Natural killer cell treated with Interleukin-12 subunit alpha and Interleukin-12 subunit beta and Interleukin-15 and Interleukin-18, amount 100 ng/mL, for 72 hours (primary cell): ENCODE measurements around the gene PSMC2. TPM values are rescaled to one million over a fixed set of nuclear protein-coding genes. Genes with fewer than 3 reads are reported as not detected.
"Not testable (repeated sequence)": the region's sequence is repeated elsewhere in the genome, so short reads cannot be mapped to it uniquely, and the experiment has no call there.

Experiments
- ATAC-seq, 2 donors: fragments of 150-1000 bp; cut with Tn5 transposase in 1 of 2; sonication (Bioruptor Pico), chemical (Tn5 transposase) in 1 of 2; 2 replicates each; pipeline ENCODE4 v1.10.0; 2021
- DNase-seq: peaks from one replicate; pipeline ENCODE4 v3.0.0; 2022; ENCODE audit warnings: low spot score
- H3K27ac Mint-ChIP-seq, 2 donors: 1 replicate in 1 of 2; 2 replicates in 1 of 2; pipeline ENCODE4 v1.8.0; 2022; ENCODE audit warnings: mixed read lengths in 2 of 2, mild to moderate bottlenecking in 1 of 2, moderate library complexity in 1 of 2
- H3K27me3 Mint-ChIP-seq, 2 donors: 1 replicate in 1 of 2; 2 replicates in 1 of 2; pipeline ENCODE4 v1.8.0; 2022; ENCODE audit warnings: mixed read lengths in 2 of 2
- H3K36me3 Mint-ChIP-seq: one replicate; pipeline ENCODE4 v1.8.0; 2022; ENCODE audit warnings: mixed read lengths
- H3K4me1 Mint-ChIP-seq, 2 donors: 1 replicate in 1 of 2; 2 replicates in 1 of 2; pipeline ENCODE4 v1.8.0; 2022; ENCODE audit warnings: low read depth in 2 of 2, mixed read lengths in 2 of 2, mild to moderate bottlenecking in 1 of 2
- H3K4me3 Mint-ChIP-seq: one replicate; pipeline ENCODE4 v1.8.0; 2022; ENCODE audit warnings: mixed read lengths
- H3K9me3 Mint-ChIP-seq: 2 replicates; pipeline ENCODE4 v1.8.0; 2022; ENCODE audit warnings: mixed read lengths
- total RNA-seq, 2 donors: library from RNA; stranded (reverse); gene quantifications; one replicate each; pipeline ENCODE4 v1.2.3, GENCODE V29; 2022

The PSMC2 gene
- total RNA-seq, 2 donors from 2014 or later, result 139 to 188 TPM

DNA sequence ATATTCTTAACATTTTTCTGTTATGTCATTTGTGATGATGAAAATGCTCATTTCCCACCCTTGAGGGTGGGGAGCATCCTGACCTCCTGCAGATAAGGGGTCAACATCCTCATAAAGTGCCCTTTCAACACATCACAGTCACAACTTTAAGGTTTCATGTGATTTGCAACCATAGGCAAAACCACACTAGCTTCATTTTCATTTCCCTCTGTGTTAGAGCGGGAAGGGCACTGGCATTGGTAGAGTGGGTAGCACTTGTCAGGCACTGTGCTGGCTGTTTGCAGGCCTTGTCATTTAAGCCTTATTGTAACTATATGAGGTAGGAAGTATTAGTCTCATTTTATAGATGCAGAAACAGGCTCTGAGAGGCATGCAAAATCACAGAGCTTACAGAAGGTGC, 39.8 kb downstream of the PSMC2 start:
- no peaks in the 10 kb centered on the region for H3K9me3 Mint-ChIP-seq
- H3K4me1 Mint-ChIP-seq, result no peaks in the 10 kb centered on the region
- H3K27me3 Mint-ChIP-seq, result peaks cover 11 to 18% of the 10 kb centered on the region in 2 donors
- DNase-seq, result no peak
- H3K27ac Mint-ChIP-seq, result no peak overlapping the region
- H3K4me3 Mint-ChIP-seq, result no peak overlapping the region
- no peaks in the 10 kb centered on the region for H3K36me3 Mint-ChIP-seq
- ATAC-seq, result no peak

DNA sequence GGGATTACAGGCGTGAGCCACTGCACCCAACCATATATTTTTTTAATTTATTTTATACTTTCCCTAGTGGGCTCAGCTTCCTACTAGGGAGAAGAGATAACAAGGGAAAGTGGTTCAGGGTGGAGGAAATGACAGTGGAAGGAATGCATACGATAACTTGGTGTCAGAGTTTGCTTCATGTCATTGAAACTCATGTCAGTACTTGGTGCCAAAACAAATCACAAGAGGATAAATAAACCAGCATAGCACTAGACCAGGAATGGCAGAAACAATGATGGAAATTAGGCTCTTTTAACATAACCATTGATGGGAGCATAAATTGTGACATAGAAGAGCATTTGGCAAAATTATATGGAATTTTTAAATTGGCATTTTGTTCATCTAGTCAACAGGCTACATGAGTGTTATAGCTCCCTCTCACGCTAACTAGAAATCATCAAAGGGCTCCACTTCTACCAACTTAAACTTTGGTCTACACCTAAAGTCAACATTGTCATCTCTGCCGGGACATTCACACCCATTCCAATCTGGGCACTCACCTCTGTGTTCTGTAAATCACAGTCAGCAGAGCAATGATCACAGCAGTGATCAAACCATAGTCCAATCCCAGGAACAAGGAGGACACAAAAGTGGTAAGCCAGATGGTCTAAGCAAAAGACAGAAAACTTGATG, 41.2 kb downstream of the PSMC2 start:
- H3K27ac Mint-ChIP-seq, result no peak overlapping the region
- H3K36me3 Mint-ChIP-seq, result no peaks in the 10 kb centered on the region
- DNase-seq (no peak), ATAC-seq (no peak)
- H3K4me3 Mint-ChIP-seq, result no peak overlapping the region
- H3K4me1 Mint-ChIP-seq, result no peaks in the 10 kb centered on the region
- peaks cover 11 to 18% of the 10 kb centered on the region in 2 donors for H3K27me3 Mint-ChIP-seq
- H3K9me3 Mint-ChIP-seq, result no peaks in the 10 kb centered on the region

DNA sequence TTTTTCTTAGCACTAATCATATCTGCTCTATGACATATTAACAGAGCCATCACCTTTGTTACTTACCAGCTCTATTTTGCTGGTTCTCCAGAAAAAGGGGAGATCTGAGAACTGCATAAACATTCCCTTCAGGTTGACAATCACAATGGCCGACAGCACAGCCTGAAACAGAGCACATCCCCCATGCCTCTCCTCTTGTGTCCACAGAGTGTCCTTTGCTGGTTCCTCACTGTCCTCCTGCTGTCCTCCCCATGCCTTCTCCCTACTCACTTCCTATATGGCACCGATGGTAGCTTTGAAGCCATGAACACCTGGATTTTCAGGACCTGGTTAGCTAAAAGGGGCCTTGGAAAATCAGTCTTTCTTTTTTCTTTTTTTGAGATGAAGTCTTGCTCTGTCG, 41.8 kb downstream of the PSMC2 start:
- no peaks in the 10 kb centered on the region for H3K36me3 Mint-ChIP-seq
- H3K4me3 Mint-ChIP-seq, result no peak overlapping the region
- no peak overlapping the region for H3K27ac Mint-ChIP-seq
- H3K27me3 Mint-ChIP-seq, result peaks cover 11 to 18% of the 10 kb centered on the region in 2 donors
- no peak for ATAC-seq
- no peaks in the 10 kb centered on the region for H3K9me3 Mint-ChIP-seq
- H3K4me1 Mint-ChIP-seq, result no peaks in the 10 kb centered on the region
- no peak for DNase-seq

DNA sequence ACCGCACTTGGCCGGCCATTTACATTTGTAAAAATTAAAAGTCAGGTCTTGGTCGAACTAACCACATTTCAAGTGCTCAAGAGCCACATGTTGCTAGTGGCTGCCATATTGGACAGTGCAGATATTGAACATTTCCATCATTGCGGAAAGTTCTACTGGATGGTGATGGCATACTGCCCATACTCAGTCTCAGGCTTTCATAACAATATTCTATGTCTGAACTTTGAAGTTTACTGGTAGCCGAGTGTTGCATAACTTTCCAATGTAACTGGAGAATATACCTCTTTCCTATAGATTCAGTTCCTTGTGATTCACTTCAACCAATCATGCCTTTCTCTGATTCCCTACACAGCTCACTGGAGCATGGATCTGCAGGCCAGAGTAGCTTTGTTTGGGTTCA, 43.7 kb downstream of the PSMC2 start:
- Mint-ChIP-seq H3K27me3 (peaks cover 9 to 21% of the 10 kb centered on the region in 2 donors), H3K36me3 (no peaks in the 10 kb centered on the region), H3K4me1 (no peaks in the 10 kb centered on the region), H3K4me3 (no peak overlapping the region), H3K27ac (no peak overlapping the region), H3K9me3 (no peaks in the 10 kb centered on the region)
- ATAC-seq, result no peak
- no peak for DNase-seq

DNA sequence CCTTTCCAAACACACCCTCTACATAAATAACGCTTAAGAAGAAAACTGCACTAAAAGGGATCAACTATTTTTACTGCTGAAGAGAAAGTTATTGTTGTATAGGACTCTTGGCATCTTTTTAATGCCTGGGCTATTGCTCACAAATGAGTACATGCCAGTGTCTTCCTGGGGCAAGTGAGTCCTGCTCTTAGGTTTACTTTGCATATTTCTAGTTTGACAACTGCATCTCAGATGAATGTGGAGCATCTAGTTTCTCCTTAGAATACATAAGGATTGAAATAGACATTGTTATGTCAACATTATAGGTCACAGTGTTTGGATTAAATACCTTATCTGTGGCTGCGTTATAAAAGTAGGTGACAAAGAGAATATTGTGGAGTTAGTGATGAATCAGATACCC, 44.5 kb downstream of the PSMC2 start:
- ATAC-seq, result no peak
- Mint-ChIP-seq H3K9me3 (no peaks in the 10 kb centered on the region), H3K4me3 (no peak overlapping the region), H3K27ac (no peak overlapping the region), H3K27me3 (peaks cover 12 to 27% of the 10 kb centered on the region in 2 donors), H3K4me1 (no peaks in the 10 kb centered on the region), H3K36me3 (no peaks in the 10 kb centered on the region)
- DNase-seq, result no peak

DNA sequence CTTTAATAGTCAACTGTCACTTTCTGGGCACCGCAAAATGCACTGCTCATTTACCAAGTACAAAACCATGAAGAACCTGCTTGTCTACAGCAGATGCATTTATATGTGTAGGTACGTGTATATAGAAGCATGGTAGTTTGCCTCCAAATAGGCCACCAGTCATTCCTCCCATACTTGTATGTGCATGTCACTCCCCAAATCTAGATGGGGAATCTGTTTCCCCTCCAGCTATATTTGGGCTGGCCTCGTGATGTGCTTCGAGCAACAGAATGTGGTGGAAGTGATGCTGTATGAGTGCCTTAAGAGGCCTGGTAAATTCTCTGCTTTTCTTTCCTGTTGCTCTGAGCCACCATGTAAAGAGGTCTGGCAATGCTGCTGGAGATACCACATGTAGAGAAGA, 47.1 kb downstream of the PSMC2 start:
- Mint-ChIP-seq H3K36me3 (no peaks in the 10 kb centered on the region), H3K27ac (no peak overlapping the region), H3K27me3 (peaks cover 12 to 20% of the 10 kb centered on the region in 2 donors), H3K4me1 (no peaks in the 10 kb centered on the region), H3K9me3 (no peaks in the 10 kb centered on the region), H3K4me3 (no peak overlapping the region)
- ATAC-seq (no peak), DNase-seq (no peak)

DNA sequence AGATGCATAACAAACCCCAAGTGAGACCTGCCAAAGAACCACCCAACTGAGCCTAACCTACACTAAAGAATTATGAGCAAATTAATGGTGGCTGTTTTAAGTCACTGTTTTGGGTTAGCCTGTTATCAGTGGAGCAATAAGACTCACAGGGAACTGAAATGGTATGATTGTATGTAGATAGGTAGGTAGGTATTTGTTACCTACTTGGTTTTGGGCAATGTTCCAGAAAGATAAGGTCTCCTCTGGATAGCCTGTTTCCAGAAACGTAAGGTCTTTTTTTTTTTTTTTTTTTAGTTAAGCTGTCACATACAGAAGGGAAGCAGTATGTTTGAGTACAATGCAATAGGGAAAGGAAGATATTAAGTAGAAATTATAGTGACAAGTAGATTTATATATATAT, 47.6 kb downstream of the PSMC2 start:
- Mint-ChIP-seq H3K27ac (no peak overlapping the region), H3K27me3 (peaks cover 10 to 15% of the 10 kb centered on the region in 2 donors), H3K4me1 (no peaks in the 10 kb centered on the region), H3K36me3 (no peaks in the 10 kb centered on the region), H3K9me3 (no peaks in the 10 kb centered on the region), H3K4me3 (no peak overlapping the region)
- DNase-seq, result no peak
- ATAC-seq, result no peak

DNA sequence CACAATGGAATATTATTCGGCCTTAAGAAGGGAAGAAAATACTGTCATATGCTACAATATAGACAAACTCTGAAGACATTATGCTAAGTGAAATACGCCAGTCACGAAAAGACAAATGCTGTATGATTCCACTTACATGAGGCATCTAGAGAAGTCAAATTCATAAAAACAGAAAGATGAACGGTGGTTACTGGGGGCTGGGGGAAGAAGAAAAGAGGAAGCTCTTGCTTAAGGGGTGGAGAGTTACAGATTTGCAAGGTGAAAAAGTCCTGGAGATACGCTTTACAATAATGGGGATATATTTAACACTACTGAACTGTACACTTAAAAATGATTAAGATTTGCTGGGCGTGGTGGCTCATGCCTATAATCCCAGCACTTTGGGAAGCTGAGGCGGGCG, 49.0 kb downstream of the PSMC2 start:
- H3K4me3 Mint-ChIP-seq, result no peak overlapping the region
- H3K9me3 Mint-ChIP-seq, result no peaks in the 10 kb centered on the region
- no peaks in the 10 kb centered on the region for H3K4me1 Mint-ChIP-seq
- no peak for ATAC-seq
- H3K36me3 Mint-ChIP-seq, result no peaks in the 10 kb centered on the region
- no peak for DNase-seq
- H3K27me3 Mint-ChIP-seq, result peaks cover 4 to 9% of the 10 kb centered on the region in 2 donors
- no peak overlapping the region for H3K27ac Mint-ChIP-seq

DNA sequence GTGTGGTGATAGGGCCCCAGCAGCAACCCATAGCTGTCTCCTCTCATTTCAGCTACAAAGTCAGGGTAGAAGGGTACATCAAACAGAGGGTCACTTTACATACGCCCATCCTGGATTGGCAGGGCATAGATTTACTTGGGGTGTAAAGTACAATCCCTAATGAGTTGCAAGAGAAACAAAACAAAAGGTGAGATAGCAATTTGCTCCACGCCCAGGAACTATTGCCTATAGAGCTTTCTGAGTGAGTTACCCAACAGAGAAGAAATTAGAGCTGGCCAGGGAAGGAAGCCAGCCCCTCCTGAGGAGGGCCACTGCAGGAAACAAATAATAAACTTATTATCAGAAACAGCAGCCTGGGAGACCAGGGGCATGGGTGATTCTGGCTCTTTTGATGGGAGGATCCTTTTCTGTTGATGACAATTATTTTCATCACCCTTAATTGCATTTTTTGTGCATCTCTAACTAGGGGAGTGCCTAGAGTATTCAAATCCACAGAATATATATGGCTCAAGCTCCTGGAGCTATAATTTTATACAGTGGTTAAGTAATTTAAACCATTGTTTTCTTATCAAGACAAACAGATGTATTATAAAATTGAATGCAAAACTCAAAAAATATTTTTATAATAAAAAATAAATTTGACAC, 51.2 kb downstream of the PSMC2 start:
- no peaks in the 10 kb centered on the region for H3K9me3 Mint-ChIP-seq
- peaks cover 15 to 21% of the 10 kb centered on the region in 2 donors for H3K27me3 Mint-ChIP-seq
- H3K27ac Mint-ChIP-seq, result no peak overlapping the region
- H3K4me3 Mint-ChIP-seq, result no peak overlapping the region
- ATAC-seq, result no peak
- H3K4me1 Mint-ChIP-seq, result no peaks in the 10 kb centered on the region
- no peak for DNase-seq
- H3K36me3 Mint-ChIP-seq, result no peaks in the 10 kb centered on the region

DNA sequence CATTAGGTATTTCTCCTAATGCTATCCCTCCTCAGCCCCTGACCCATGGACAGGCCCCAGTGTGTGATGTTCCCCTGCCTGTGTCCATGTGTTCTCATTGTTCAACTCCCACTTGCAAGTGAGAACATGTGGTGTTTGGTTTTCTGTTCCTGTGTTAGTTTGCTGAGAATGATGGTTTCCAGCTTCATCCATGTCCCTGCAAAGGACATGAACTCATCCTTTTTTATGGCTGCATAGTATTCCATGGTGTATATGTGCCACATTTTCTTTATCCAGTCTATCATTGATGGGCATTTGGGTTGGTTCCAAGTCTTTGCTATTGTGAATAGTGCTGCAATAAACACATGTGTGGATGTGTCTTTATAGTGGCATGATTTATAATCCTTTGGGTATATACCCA, 52.2 kb downstream of the PSMC2 start:
- not testable (repeated sequence) for H3K4me3 Mint-ChIP-seq, DNase-seq, H3K27ac Mint-ChIP-seq, H3K4me1 Mint-ChIP-seq, H3K36me3 Mint-ChIP-seq, ATAC-seq, H3K9me3 Mint-ChIP-seq
- peaks cover 20 to 26% of the 10 kb centered on the region in 2 donors for H3K27me3 Mint-ChIP-seq

DNA sequence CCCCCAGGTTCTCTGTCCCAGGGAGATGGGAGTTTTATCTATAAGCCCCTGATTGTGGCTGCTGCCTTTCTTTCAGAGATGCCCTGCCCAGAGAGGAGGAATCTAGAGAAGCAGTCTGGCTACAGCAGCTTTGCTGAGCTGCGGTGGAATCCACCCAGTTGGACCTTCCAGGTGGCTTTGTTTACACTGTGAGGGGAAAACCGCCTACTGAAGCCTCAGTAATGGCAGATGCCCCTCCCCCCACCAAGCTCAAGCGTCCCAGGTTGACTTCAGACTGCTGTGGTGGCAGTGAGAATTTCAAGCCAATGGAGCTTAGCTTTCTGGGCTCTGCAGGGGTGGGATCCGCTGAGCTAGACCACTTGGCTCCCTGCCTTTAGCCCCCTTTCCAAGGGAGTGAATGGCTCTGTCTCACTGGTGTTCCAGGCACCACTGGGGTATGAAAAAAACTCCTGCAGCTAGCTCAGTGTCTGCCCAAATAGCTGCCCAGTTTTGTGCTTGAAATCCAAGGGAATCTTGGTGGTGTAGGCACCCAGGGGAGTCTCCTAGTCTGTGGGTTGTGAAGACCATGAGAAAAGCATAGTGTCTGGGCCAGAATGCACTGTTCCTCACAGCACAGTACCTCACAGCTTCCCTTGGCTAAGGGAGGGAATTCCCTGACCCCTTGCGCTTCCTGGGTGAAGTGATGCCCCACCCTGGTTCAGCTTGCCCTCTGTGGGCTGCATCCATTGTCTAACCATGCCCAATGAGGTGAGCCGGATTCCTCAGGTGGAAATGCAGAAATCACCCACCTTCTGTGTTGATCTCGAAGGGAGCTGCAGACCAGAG, 58.6 kb downstream of the PSMC2 start:
- not testable (repeated sequence) for H3K4me1 Mint-ChIP-seq, ATAC-seq, H3K27ac Mint-ChIP-seq, H3K4me3 Mint-ChIP-seq, H3K36me3 Mint-ChIP-seq, H3K9me3 Mint-ChIP-seq, DNase-seq
- peaks cover 20 to 24% of the 10 kb centered on the region in 2 donors for H3K27me3 Mint-ChIP-seq

DNA sequence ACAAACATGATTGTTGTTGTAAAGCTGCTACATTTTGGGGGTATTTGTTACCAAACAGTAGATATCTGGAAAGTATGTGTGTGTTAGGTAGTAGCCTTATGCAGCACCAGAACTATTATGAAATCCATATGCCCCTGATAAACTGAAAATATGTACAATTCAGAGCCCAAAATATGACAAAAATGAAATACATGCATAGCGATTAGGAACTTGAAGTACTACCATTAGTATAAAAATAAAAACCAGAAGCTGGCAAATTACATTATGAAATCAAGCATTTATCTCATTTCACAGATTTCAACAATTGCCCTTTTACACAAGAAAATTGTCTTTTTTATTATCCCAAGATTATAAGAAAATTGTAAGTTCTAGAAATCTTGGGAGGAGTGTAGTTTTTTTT, 64.7 kb downstream of the PSMC2 start:
- DNase-seq (no peak), ATAC-seq (no peak)
- Mint-ChIP-seq H3K27me3 (peaks cover 8 to 23% of the 10 kb centered on the region in 2 donors), H3K4me3 (no peak overlapping the region), H3K9me3 (no peaks in the 10 kb centered on the region), H3K4me1 (no peaks in the 10 kb centered on the region), H3K36me3 (no peaks in the 10 kb centered on the region), H3K27ac (no peak overlapping the region)

DNA sequence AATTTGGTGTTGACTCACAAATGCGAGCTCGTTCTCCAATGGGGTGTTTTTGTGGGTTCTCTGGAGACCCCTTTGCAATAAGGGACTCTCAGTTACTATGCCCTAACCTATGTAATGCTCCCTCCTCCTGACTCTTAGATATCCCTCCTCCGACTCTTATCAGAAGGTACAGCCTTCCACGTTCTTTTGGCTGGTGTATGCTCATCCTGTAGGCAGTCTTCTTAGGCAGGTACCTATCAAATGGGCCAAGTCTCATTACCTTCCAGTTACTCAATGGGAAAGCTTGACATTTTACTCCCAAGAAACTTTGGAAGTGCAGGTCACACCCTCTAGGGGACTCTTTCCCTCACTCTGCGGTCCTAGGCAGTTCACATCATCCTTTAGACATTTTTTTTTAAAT, 66.0 kb downstream of the PSMC2 start:
- Mint-ChIP-seq H3K4me1 (no peaks in the 10 kb centered on the region), H3K9me3 (no peaks in the 10 kb centered on the region), H3K4me3 (no peak overlapping the region), H3K27ac (no peak overlapping the region), H3K27me3 (peaks cover 15 to 32% of the 10 kb centered on the region in 2 donors), H3K36me3 (no peaks in the 10 kb centered on the region)
- no peak for DNase-seq
- ATAC-seq, result peak in 1 of 2 donors; percentile 45

DNA sequence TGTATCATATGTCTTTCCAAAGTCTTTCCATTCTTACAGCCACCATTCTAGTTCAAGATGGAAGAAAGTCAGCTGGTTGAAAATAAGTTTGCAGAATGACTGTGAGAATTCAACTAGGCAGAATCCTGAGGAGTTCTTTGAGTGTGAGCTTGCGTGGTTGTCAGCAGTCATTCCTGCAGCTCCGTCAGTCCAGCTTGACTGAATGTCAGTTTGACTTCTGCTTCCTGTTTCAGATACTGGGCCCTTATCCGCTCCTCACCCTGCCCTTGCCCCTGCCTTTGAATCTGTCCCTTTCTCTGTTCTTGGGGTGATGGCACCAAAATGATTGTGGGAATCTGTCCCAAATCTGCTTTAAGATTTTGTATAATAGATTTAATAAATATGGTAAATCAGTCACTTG, 70.8 kb downstream of the PSMC2 start:
- Mint-ChIP-seq H3K27me3 (peaks cover 19 to 31% of the 10 kb centered on the region in 2 donors), H3K4me3 (no peak overlapping the region), H3K27ac (no peak overlapping the region), H3K4me1 (no peaks in the 10 kb centered on the region), H3K9me3 (no peaks in the 10 kb centered on the region), H3K36me3 (no peaks in the 10 kb centered on the region)
- ATAC-seq (no peak), DNase-seq (no peak)
